ENCODE data around the gene ACTN4.

Gene ACTN4

GRCh38 chr19:38638461-38638860 is 9.0 kb upstream of the ACTN4 start:
- no peak for DNase-seq

GRCh38 chr19:38639679-38640078 is 7.8 kb upstream of the ACTN4 start:
- DNase-seq, result no peak

GRCh38 chr19:38640368-38640767 is 7.1 kb upstream of the ACTN4 start:
- no peak for DNase-seq

- no peak for DNase-seq
These were observed 5.3 kb upstream of the ACTN4 start for GRCh38 chr19:38642176-38642575.

- no peak for DNase-seq
These were observed 2.7 kb upstream of the ACTN4 start for GRCh38 chr19:38644719-38645118.

- DNase-seq, result no peak
These were observed 718 bp downstream of the ACTN4 start for GRCh38 chr19:38647966-38648768.

GRCh38 chr19:38648769-38649304 is 1.4 kb downstream of the ACTN4 start:
- no peak for DNase-seq

- DNase-seq, result no peak
These were observed 2.1 kb downstream of the ACTN4 start for GRCh38 chr19:38649305-38650171.

- DNase-seq, result no peak
These were observed 2.8 kb downstream of the ACTN4 start for GRCh38 chr19:38650172-38650775.

- DNase-seq, result no peak
These were observed 3.6 kb downstream of the ACTN4 start for GRCh38 chr19:38650911-38651584.

- DNase-seq, result no peak
These were observed 5.7 kb downstream of the ACTN4 start for GRCh38 chr19:38653028-38653571.

GRCh38 chr19:38654628-38655055 is 7.2 kb downstream of the ACTN4 start:
- DNase-seq, result no peak

GRCh38 chr19:38655148-38655824 is 7.8 kb downstream of the ACTN4 start:
- no peak for DNase-seq

GRCh38 chr19:38656171-38656981 is 8.9 kb downstream of the ACTN4 start:
- DNase-seq, result no peak

GRCh38 chr19:38657633-38658222 is 10.3 kb downstream of the ACTN4 start:
- no peak for DNase-seq

- peak; percentile 70 to 77 for DNase-seq
These were observed 11.2 kb downstream of the ACTN4 start for GRCh38 chr19:38658462-38659306.

- no peak for DNase-seq
These were observed 13.3 kb downstream of the ACTN4 start for GRCh38 chr19:38660724-38661123.

- no peak for DNase-seq
These were observed 13.7 kb downstream of the ACTN4 start for GRCh38 chr19:38661136-38661535.

GRCh38 chr19:38661996-38662395 is 14.5 kb downstream of the ACTN4 start:
- DNase-seq, result no peak
